GM23248 (cell line): ENCODE measurements around the gene CGREF1.

Experiments
- EZH2 ChIP-seq: fragments of 200-600 bp; sonication (generic); IDR thresholded peaks from 2 replicates; pipeline ENCODE4 v1.6.1; 2018; ENCODE audit warnings: antibody characterized with exemption, mild to moderate bottlenecking; ENCODE audit not compliant: insufficient read depth, poor library complexity, severe bottlenecking
- EZH2phosphoT487 ChIP-seq: fragments of 200-600 bp; sonication (generic); IDR thresholded peaks from 2 replicates; pipeline ENCODE4 v1.6.1; 2018; ENCODE audit warnings: antibody characterized with exemption, moderate library complexity, mild to moderate bottlenecking, low read depth; ENCODE audit not compliant: insufficient read depth

DNA sequence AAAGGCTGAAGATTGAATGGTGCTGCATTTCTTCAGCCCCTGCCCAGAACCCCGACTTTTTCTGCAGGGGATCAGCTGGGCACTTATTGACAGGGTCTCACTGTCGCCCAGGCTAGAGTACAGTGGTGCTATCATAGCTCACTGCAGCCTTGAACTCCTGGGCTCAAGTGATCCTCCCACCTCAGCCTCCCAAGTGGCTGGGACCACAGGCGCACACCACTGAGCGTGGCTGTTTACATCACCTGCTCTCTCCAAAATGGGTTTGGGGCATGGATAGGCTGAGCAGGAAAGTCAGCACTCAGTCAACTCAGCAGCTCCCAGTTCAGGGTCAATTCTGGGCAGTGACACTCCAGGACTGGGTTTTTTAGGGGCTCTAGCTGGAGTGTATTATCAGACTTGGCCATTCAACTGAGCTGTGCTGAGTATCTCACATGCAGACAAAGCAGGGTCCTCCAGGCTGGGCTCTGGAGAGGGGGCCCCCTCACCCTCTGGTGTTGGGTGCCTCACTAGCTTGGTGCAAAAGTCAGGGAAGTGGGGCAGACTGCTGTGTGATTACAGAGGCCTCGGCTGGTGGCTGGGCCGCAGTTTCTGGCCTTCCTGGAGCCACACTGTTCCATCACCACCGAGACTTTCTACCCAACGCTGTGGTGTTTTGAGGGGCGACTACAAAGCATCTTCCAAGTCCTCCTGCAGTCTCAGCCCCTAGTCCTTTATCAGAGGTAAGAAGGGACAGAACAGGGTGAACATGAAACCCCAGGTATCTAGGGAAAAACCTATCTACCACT is 9.1 kb upstream of the CGREF1 start:
- TF ChIP-seq EZH2 (no peak), EZH2phosphoT487 (no peak)
